HG02763 (cell line): Measurements from ENCODE around the gene RFX4.
"Not testable (repeated sequence)": the region's sequence is repeated elsewhere in the genome, so short reads cannot be mapped to it uniquely, and the experiment has no call there.

Experiments used
- ATAC-seq: cut with Tn5 transposase; IDR thresholded peaks from one replicate; pipeline ENCODE4 v1.9.1; 2021; ENCODE audit warnings: mild to moderate bottlenecking, moderate library complexity; ENCODE audit not compliant: unreplicated experiment

The RFX4 gene

DNA sequence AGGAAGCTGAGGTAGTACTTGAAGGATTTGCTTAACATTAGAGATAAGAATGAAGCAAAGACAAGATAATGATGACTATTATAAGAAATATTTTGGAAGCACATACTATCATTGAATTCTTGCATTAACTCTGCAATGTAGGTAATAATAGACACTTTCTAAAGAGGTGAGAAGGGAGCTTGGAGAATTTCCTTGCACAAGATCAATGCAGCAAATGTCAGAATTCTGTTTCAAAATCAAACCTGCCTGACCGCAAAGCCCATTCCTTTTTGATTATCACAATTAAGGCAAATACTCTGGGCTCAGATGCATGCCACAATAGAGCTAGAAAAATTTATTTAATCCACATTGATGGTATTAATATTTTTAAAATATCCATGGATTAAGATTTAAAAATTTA, 141.3 kb downstream of the RFX4 start:
- no peak for ATAC-seq

- ATAC-seq: no peak
Measured at GRCh38 chr12:106724934-106725333, 142.1 kb downstream of the RFX4 start.

DNA sequence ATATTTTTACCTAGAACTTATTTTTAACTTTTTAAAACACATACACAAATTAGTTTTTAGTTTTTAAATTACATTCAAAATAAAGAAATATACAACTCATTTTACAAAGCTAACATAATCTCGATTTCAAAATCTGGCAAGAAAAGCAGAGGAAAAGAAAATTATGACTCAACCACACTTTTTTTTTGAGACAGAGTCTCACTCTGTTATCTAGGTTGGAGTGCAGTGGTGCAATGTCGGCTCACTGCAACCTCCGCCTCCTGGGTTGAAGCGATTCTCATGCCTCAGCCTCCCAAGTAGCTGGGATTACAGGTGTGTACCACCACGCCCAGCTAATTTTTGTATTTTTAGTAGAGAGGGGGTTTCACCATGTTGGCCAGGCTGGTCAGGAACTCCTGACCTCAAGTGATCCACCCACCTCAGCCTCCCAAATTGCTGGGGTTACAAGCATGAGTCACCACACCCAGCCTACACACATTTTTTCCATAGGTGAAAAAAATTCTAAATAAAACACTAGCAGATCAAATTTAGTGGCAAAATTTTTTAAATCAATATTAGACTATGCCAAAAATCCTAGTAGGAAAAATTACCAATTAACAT, 143.9 kb downstream of the RFX4 start:
- ATAC-seq: not testable (repeated sequence)

DNA sequence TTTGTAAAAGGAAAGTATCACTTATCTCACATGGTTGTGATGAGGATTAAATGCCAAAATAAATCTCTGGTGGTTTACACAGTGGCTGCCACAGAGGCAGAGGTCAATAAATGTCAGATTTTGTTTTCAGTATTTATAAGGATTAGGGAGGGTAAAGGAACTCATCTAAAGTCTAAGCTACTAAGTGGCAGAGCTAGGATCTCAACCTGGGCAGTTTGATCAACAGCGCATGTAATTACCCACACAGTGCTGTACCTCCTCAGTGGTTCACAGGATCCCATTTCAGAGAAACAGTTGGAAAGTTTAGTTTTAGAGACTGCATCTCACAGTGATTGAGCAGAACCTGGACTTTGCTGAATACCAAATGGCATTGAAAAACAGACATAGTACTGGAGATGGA, 146.8 kb downstream of the RFX4 start:
- ATAC-seq: no peak

GRCh38 chr12:106732890-106733289, 150.1 kb downstream of the RFX4 start:
- no peak for ATAC-seq

- no peak for ATAC-seq
Measured at GRCh38 chr12:106733660-106734059, 150.9 kb downstream of the RFX4 start.

- no peak for ATAC-seq
Measured at GRCh38 chr12:106736051-106736957, 153.5 kb downstream of the RFX4 start.

DNA sequence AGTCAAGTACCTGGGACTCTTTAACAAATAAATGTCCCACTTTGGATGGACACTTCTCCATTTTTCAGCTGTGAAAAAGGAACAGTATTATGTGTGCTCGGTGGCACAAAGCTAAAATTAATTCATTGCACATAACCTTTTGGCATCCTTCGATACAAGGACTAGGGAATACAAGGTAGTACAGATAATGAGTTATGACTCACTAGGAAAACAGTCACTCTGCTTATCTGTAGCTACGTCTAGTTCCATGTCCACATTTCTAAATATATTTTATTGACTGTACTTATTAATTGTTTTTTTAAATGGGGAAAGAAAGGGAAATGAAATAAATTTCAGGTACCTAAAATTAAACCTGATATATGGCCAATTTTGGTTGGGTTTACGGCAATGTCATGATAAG, 156.5 kb downstream of the RFX4 start:
- ATAC-seq: no peak

DNA sequence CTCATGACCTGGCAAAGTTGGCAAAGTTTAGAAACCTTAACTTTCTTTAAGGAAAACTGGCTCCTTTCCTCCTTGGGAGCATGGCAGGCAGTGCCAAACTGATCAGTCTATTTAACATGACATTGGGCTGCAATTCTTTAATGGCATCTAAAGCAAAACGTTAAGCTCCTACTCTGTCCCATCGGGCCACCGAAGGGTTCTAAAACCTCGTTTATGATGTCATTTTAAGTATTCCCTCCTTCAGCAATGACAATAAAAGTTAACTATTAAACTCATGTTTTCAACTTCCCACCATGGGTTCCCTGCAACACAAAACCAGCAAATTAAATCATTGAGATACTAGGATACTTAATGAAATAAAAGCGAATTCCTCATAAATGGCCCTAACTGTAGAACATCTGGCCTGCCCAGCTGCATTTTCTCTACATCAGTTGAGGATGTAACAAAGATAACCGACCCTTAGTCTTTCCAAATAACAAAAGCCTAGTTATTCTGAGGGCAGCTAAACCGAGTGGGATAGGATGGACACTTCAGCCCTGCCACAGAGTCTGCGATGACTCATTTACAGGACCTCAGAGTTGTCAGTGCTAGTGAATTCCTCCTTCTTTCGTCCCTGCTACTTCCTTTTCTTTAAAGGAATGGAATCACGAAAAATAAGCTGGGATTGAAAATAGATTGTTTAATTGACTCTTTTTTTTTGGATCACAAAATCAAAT, 157.2 kb downstream of the RFX4 start:
- no peak for ATAC-seq

DNA sequence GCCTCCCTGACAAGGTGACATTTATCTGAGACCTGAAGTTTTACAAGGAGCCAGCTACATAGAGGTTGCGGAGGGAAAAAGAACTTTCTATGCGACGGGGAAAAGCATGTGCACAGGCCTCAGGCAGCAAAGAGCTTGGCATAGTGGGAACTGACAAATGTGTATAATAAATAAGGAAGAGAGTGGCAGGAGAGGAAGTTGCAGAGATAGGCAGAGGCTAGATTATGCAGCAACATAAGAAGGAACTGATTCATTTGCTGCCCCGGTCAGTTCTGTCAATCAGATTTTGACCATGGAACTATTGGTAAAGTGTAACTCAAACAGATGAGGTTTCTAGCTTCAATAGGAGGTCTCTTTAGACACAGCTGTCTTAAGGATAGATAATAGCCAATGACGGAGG, 158.0 kb downstream of the RFX4 start:
- ATAC-seq: no peak

- ATAC-seq: no peak
Measured at GRCh38 chr12:106741247-106741646, 158.4 kb downstream of the RFX4 start.

GRCh38 chr12:106743270-106743988, 160.6 kb downstream of the RFX4 start:
- ATAC-seq: no peak

DNA sequence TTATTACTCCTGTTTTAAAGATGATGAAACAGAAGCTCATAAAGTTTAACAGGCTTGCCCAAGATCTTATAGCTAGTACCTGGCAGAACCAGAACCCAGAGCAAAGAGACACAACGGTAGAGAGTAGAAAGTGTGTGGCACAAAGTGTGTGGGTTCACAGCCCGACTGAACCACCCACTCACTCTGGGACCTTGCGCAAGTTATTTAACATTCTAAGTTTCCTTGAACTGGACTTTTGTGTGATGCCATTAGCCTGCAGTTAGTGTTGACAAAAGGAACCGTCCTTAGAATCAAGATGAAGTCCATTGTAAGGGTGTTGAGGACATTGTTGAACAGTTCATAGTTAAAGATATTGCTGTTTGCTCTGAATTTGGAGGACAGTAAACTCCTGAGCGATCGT, 161.8 kb downstream of the RFX4 start:
- no peak for ATAC-seq

DNA sequence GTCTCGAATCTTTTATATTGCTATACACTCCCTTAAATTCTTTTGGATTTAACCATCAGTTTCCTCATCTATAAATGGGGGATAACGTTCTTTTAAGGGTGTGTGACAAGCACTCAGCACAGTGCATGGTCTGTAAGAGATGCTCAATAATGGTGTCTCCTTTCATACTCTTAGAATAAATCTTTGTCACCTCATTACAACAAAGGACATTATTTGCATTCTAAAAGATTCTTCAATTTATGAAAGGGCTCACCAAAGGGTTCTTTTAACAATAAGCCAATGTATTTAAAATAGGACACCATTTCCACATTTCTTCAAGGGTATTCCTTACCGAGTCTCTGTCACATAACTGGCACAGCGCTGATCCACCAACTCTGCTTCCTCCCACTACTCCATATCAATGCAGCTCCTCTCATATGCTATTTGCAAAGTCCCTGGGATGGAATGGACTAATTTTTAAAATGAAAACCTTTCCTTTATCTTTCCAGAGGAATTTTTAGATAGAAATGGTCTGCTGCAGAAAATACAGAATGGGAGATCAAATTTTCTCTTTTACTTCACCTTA, 162.5 kb downstream of the RFX4 start:
- no peak for ATAC-seq

- no peak for ATAC-seq
Measured at GRCh38 chr12:106747973-106748436, 165.2 kb downstream of the RFX4 start.

DNA sequence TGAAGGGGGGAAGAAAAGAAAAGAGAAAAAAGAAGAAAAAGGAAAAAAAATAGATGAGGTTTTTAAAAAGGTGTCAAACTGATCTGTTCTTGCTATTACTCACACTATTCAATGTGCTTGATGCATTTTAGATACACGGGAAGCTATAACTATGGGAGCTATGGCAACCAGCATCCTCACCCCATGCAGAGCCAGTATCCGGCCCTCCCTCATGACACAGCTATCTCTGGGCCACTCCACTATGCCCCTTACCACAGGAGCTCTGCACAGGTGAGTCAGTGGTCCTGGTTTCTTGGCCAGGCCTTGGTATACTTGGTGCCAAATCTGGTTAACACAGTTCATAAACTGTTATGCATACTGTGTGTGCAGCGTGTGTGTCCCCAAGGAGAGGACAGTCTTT, 167.7 kb downstream of the RFX4 start:
- ATAC-seq: no peak

GRCh38 chr12:106753526-106753925, 170.7 kb downstream of the RFX4 start:
- peak; percentile 95 for ATAC-seq

DNA sequence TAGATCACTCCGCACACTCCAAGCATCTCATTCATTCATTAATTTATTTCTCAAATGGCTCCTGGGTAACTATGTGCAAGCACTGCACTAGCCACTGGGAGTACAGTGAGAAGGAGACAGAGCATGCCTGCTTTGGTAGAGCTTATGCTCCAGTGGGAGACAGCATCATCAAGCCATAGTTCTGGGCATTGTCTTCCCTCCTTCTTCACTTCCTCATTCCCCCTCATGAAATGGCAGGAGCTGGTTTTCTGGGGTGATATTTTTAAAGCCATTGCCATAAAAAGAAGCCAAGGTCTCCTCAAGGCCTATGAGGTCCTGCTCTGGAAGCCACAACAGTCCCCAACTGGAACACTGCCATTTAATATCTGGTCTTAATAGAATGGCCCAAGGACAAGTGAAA, 171.5 kb downstream of the RFX4 start:
- ATAC-seq: no peak

- ATAC-seq: no peak
Measured at GRCh38 chr12:106757623-106758348, 175.0 kb downstream of the RFX4 start.
